GM12878 (cell line): ENCODE results near the gene SLC5A7. TPM values are rescaled to one million over a fixed set of nuclear protein-coding genes. Genes with fewer than 3 reads are reported as not detected.

Experiments used
- ATAC-seq: fragments of 200-7000 bp; cut with Tn5 transposase; 3 replicates; pipeline ENCODE4 v1.9.1; 2020; ENCODE audit warnings: mild to moderate bottlenecking, moderate library complexity
- Bru-seq: library from RNA; stranded (reverse); fragments of 400-500 nt; gene quantifications from one replicate; lab custom pipeline; 2021; lab: Mats Ljungman, UMichigan
- BruChase-seq, 2 experiments: library from RNA; stranded (reverse); fragments of 400-500 nt; gene quantifications; one replicate each; lab custom pipeline; 2021; lab: Mats Ljungman, UMichigan
- BruUV-seq: library from RNA; stranded (reverse); fragments of 400-500 nt; replicated peaks from 2 replicates; lab custom pipeline; 2021; lab: Mats Ljungman, UMichigan
- CTCF ChIA-PET: fragments of 300-600 bp; sonication (Branson Sonifier 250); formaldehyde crosslinking; extraction: SDS; loops from one replicate; lab custom pipeline; 2021; ENCODE audit warnings: inconsistent platforms; lab: Yijun Ruan, JAX
- POLR2A ChIA-PET: fragments of 350-600 bp; formaldehyde crosslinking; extraction: SDS; loops from one replicate; lab custom pipeline; 2021; ENCODE audit warnings: inconsistent platforms; lab: Charles Lee
- RAD21 ChIA-PET: fragments of 300-600 bp; sonication (Branson Sonifier 250); formaldehyde crosslinking; loops from one replicate; lab custom pipeline; 2023; ENCODE audit warnings: antibody characterized with exemption; ENCODE audit not compliant: unreplicated experiment; lab: Charles Lee
- SMC1A ChIA-PET: fragments of 300-600 bp; sonication (Branson Sonifier 250); formaldehyde crosslinking; loops from one replicate; lab custom pipeline; 2023; ENCODE audit not compliant: unreplicated experiment, uncharacterized antibody; lab: Charles Lee
- DNase-seq: peaks from one replicate; pipeline ENCODE4 v3.0.0-alpha.2; 2011; ENCODE audit warnings: low read depth, low spot score
- FAIRE-seq: peaks from 3 replicates; lab custom pipeline; 2011; peaks lifted over from hg19 to GRCh38; lab: Jason Lieb, UNC
- H2AFZ ChIP-seq: 2 replicates; pipeline ENCODE4 v1.6.0; 2011; ENCODE audit warnings: low read depth, low read length, control low read depth; ENCODE audit not compliant: control insufficient read depth
- H3K27ac ChIP-seq: 2 replicates; pipeline ENCODE4 v1.5.1; 2011; ENCODE audit warnings: control low read depth; ENCODE audit not compliant: control insufficient read depth, insufficient read depth
- H3K27me3 ChIP-seq, 2 experiments: replicated peaks in 1 of 2; 2 replicates each; pipeline versions ENCODE4 v1.6.0 to v1.6.1; 2011; ENCODE audit warnings: low read length in 1 of 2; ENCODE audit not compliant: control insufficient read depth in 2 of 2, insufficient read depth in 2 of 2
- H3K36me3 ChIP-seq, 2 experiments: 2 replicates each; pipeline ENCODE4 v1.5.1; 2011; ENCODE audit warnings: low read length in 1 of 2; ENCODE audit not compliant: control insufficient read depth in 2 of 2, insufficient read depth in 2 of 2
- H3K4me1 ChIP-seq: 2 replicates; pipeline ENCODE4 v1.6.1; 2011; ENCODE audit warnings: mild to moderate bottlenecking, low read length, moderate library complexity, mixed read lengths; ENCODE audit not compliant: control insufficient read depth, insufficient read depth
- H3K4me2 ChIP-seq: 2 replicates; pipeline ENCODE4 v1.6.0; 2011; ENCODE audit warnings: control low read depth; ENCODE audit not compliant: control insufficient read depth, insufficient read depth
- H3K4me3 ChIP-seq: fragments of 200-600 bp; sonication (generic); 2 replicates; pipeline ENCODE4 v1.5.1; 2016
- H3K79me2 ChIP-seq: 2 replicates; pipeline ENCODE4 v1.6.0; 2011; ENCODE audit warnings: low read length; ENCODE audit not compliant: control insufficient read depth, insufficient read depth
- H3K9ac ChIP-seq: 2 replicates; pipeline ENCODE4 v1.8.0; 2011; ENCODE audit warnings: low read length, control low read depth, mixed read lengths; ENCODE audit not compliant: control insufficient read depth, insufficient read depth
- H3K9me3 ChIP-seq: replicated peaks from 3 replicates; pipeline ENCODE4 v1.5.1; 2011; ENCODE audit warnings: mild to moderate bottlenecking, low read length; ENCODE audit not compliant: control insufficient read depth, insufficient read depth
- H4K20me1 ChIP-seq: 2 replicates; pipeline ENCODE4 v1.6.0; 2011; ENCODE audit not compliant: control insufficient read depth, insufficient read depth
- E2F8 ChIP-seq: fragments of 450-650 bp; IDR thresholded peaks from 2 replicates; pipeline ENCODE4 v1.6.1; 2018; ENCODE audit warnings: mild to moderate bottlenecking, low read depth, moderate library complexity; ENCODE audit not compliant: partially characterized antibody
- MTA3 ChIP-seq: IDR thresholded peaks from 2 replicates; pipeline ENCODE4 v1.6.1; 2012; ENCODE audit warnings: low read length, inconsistent platforms, borderline replicate concordance
- NR2F1 ChIP-seq: fragments of 450-650 bp; conservative IDR thresholded peaks from 2 replicates; pipeline ENCODE4 v1.6.1; 2017; ENCODE audit warnings: mild to moderate bottlenecking
- WGBS: methylation state at CpG from one replicate; pipeline ENCODE4 v1.1.6; 2016; ENCODE audit warnings: low lambda C conversion rate; ENCODE audit not compliant: insufficient replicate concordance, insufficient coverage; ENCODE audit errors: missing lambda C conversion rate; 5-methylcytosine and 5-hydroxymethylcytosine counted together
- in situ Hi-C: fragments of 300-500 bp; cut with MboI; formaldehyde crosslinking; loops from 9 replicates; pipeline ENCODE4 v1.14.3; 2018; ENCODE audit warnings: mixed read lengths
- intact Hi-C: fragments of 100-400 bp; cut with micrococcal nuclease; formaldehyde crosslinking; loops from one replicate; pipeline ENCODE4 v1.14.2; 2022; ENCODE audit not compliant: unreplicated experiment
- long read RNA-seq, 2 experiments: library from polyadenylated mRNA; unstranded; transcript quantifications; one replicate each; pipeline ENCODE4 v2.0.0, GENCODE V29; 2019 to 2020
- polyA minus RNA-seq, 3 experiments: library from RNA; depleted of rRNA, polyadenylated mRNA; stranded (reverse); fragments of >200 nt; gene quantifications; 2 replicates each; pipeline ENCODE4 v1.2.3, GENCODE V29; 2011
- polyA plus RNA-seq, 11 experiments: library from polyadenylated mRNA; depleted of rRNA in 4 of 11; unstranded in 6 of 11; stranded (reverse) in 5 of 11; fragments of >200 nt; fragmentation: Nextera tagmentation in 4 of 11; fragmentation: Illumina TruSeq in 1 of 11; extraction: Ambion mirVana in 4 of 11; extraction: Trizol in 1 of 11; gene quantifications; 1 replicate in 1 of 11; 2 replicates in 10 of 11; pipeline versions ENCODE4 v1.2.1 to v1.2.3, GENCODE V29; 2011 to 2016; ENCODE audit warnings: inconsistent platforms in 2 of 11, missing spikeins in 2 of 11, low read depth in 1 of 11
- total RNA-seq, 4 experiments: library from RNA; depleted of rRNA in 3 of 4; stranded (reverse); fragments of >200 nt in 3 of 4; fragmentation: Illumina TruSeq in 1 of 4; extraction: Trizol in 1 of 4; gene quantifications; 2 replicates each; pipeline versions ENCODE4 v1.2.1 to v1.2.3, GENCODE V29; 2013 to 2021

The SLC5A7 gene
- total RNA-seq (2013; cell fraction: nucleolus; rRNA removed), result not detected in 2 replicates
- total RNA-seq (2014; rRNA removed) (not detected in 2 replicates), total RNA-seq (2014; rRNA removed; fragmentation: Illumina TruSeq; extraction: Trizol) (not detected in 2 replicates), total RNA-seq (2021) (not detected in 2 replicates), polyA plus RNA-seq (2011; rRNA removed) (not detected in 2 replicates), polyA plus RNA-seq (2014; fragmentation: Illumina TruSeq; extraction: Trizol) (not detected in 2 replicates), polyA plus RNA-seq (2014; fragmentation: Nextera tagmentation; extraction: Ambion mirVana) (not detected), polyA plus RNA-seq (2014; rRNA removed) (not detected in 2 replicates), polyA plus RNA-seq (2016; fragmentation: Nextera tagmentation; extraction: Ambion mirVana) (not detected), polyA minus RNA-seq (2011; rRNA and poly(A)+ RNA removed) (not detected in 2 replicates), Bru-seq, nascent RNA (not detected), BruChase-seq, experiment 1, labeled RNA remaining after a 6-hour chase (not detected), BruChase-seq, experiment 2, labeled RNA remaining after a 2-hour chase (not detected)
- not detected for polyA plus RNA-seq (2011; ENCODE audit: low read depth)
- polyA plus RNA-seq (2011; cell fraction: cytosol; rRNA removed), result not detected in 2 replicates
- polyA plus RNA-seq (2011; cell fraction: nucleus; rRNA removed), result not detected in 2 replicates
- not detected in 2 replicates for polyA plus RNA-seq (2012)
- not detected in 2 replicates for polyA minus RNA-seq (2011; cell fraction: cytosol; rRNA and poly(A)+ RNA removed)
- not detected in 2 replicates for polyA minus RNA-seq (2011; cell fraction: nucleus; rRNA and poly(A)+ RNA removed)
- long read RNA-seq, experiment 1, result 0 reads
- long read RNA-seq, experiment 2, result 0 reads

GRCh38 chr2:107986278-107987217 is at the start of gene SLC5A7:
Gene SLC5A7 (plus strand): TSS chr2:107986524. CDS start chr2:107988156, 1,632 bp downstream.
- Histone ChIP-seq H3K79me2 (no peaks in the 10 kb centered on the region), H3K4me3 (no peak within 1 kb of the TSS), H3K9me3 (no peaks in the 10 kb centered on the region), H3K4me1 (no peaks in the 10 kb centered on the region), H4K20me1 (no peaks in the 10 kb centered on the region), H3K36me3 (no peaks in the 10 kb centered on the region), H3K9ac (no peak within 1 kb of the TSS), H2AFZ (no peak within 1 kb of the TSS)
- no peak for FAIRE-seq
- RAD21 ChIA-PET, result no interaction called here
- TF ChIP-seq E2F8 (no peak), NR2F1 (no peak), MTA3 (no peak)
- TF ChIP-seq, all 136 proteins: peak for 0
- intact Hi-C loops, result no loop called here
- 49% methylated on average over 64 of the region's 75 CpGs for WGBS
- SMC1A ChIA-PET, result no interaction called here
- Histone ChIP-seq H3K27me3 (no peaks in the 10 kb centered on the region), H3K4me2 (no peak within 1 kb of the TSS), H3K27ac (no peak within 1 kb of the TSS)
- in situ Hi-C loops, result no loop called here
- CTCF ChIA-PET, result no interaction called here
- ATAC-seq, result no peak
- BruUV-seq, result no TSS peak
- no peak for DNase-seq
- POLR2A ChIA-PET, result no interaction called here
